ENCODE results near the gene CCDC97.

DNA sequence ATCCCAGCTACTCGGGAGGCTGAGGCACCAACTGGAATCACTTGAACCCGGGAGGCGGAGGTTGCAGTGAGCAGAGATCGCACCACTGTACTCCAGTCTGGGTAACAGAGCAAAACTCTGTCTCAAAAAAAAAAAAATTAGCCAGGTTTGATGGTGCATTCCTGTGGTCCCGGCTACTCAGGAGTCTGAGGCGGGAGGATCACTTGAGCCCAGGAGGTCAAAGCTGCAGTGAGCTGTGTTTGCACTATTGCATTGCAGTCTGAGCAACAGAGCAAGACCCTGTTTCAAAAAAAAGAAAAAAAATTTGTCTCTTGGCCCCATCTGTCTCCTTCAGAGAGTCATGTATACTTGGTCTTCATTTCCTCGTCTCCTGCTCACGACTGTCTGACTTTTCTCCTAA is 1.6 kb downstream of the CCDC97 start:
- TF ChIP-seq CTCF (IDR thresholded peaks at IDR 0.05) (no peak), POLR2A (IDR thresholded peaks at IDR 0.05) (no peak), EP300 (IDR thresholded peaks at IDR 0.05) (no peak)

Data from tibial nerve (tissue), 4 donors.